Ramos (cell line): Measurements from ENCODE around the gene MED26.
"Not testable (repeated sequence)": the region's sequence is repeated elsewhere in the genome, so short reads cannot be mapped to it uniquely, and the experiment has no call there.

Experiments used
- in situ Hi-C: fragments of 300-500 bp; cut with MboI; formaldehyde crosslinking; loops from one replicate; pipeline ENCODE4 v1.14.3; 2022; ENCODE audit warnings: low sequenced_read_pairs; ENCODE audit not compliant: unreplicated experiment

The MED26 gene

DNA sequence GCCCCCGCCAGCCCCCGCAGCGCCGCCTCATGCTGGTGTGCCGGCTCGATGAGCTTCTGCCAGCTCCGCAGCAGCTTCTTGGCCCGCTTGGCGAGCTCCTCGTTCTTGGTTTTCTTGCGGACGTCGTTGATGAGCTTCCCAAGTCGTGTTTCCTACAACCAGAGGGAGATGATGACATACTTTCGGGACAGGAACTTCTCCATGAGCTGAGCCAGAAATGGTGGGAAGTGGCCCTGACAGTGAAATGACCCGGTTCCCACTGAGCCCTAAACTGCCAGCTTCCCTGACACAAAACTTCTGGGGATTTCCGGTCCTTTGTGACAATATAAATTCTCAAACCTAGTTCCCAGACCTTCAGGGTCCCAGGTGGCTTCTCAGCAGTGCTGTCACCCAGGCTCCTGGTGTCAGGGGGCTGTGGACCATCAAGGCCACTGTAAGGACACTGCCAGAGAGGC is 50.4 kb downstream of the MED26 start:
- in situ Hi-C loops, result no loop called here

DNA sequence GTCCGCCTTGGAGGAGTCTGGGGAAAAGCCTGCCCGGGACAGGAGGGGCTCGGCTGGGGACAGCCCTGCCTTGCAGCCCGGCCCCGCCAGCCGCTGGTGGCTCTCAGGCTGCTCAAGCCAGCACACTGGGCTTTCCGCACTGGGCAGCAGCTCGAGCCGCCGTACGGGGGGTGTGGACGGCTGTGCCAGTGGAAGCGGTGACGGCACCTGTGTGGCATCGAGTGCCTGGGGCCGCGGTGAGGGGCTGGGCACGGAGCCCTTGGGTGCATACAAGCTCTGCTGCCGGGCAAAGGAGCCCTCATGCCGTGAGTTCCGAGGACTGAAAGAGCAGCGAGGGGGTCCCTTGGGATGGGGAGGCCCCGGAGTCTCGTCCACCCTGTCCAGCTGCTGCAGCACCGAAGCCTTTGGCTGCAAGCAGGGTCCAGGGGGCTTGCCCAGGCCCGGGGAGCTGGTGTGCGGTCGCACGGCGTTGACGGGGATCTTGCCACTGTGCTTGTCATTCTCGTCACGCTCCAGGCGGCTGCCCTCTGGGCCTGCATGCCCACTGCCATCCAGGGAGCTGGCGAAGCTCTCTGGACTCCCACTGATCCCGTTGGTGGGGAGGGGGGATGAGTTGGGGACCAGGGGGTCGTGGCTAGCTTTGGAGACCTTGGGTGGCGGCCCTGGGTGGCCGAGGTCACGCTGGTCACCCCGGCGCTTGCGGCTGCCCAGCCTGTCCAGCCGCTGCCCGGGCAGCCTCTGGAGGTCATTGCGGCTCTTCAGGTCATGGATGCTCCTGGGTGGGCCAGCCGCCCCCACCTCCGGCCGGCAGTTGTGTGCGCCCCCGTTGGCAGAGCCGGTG is 51.1 kb downstream of the MED26 start:
- in situ Hi-C loops, result no loop called here

GRCh38 chr19:16575861-16576689 is 51.9 kb downstream of the MED26 start:
- in situ Hi-C loops, result no loop called here

GRCh38 chr19:16575282-16575681 is 52.7 kb downstream of the MED26 start:
- in situ Hi-C loops, result no loop called here

- in situ Hi-C loops, result no loop called here
These were observed 54.1 kb downstream of the MED26 start for GRCh38 chr19:16573925-16574324.

- in situ Hi-C loops, result no loop called here
These were observed 54.7 kb downstream of the MED26 start for GRCh38 chr19:16573296-16573695.

DNA sequence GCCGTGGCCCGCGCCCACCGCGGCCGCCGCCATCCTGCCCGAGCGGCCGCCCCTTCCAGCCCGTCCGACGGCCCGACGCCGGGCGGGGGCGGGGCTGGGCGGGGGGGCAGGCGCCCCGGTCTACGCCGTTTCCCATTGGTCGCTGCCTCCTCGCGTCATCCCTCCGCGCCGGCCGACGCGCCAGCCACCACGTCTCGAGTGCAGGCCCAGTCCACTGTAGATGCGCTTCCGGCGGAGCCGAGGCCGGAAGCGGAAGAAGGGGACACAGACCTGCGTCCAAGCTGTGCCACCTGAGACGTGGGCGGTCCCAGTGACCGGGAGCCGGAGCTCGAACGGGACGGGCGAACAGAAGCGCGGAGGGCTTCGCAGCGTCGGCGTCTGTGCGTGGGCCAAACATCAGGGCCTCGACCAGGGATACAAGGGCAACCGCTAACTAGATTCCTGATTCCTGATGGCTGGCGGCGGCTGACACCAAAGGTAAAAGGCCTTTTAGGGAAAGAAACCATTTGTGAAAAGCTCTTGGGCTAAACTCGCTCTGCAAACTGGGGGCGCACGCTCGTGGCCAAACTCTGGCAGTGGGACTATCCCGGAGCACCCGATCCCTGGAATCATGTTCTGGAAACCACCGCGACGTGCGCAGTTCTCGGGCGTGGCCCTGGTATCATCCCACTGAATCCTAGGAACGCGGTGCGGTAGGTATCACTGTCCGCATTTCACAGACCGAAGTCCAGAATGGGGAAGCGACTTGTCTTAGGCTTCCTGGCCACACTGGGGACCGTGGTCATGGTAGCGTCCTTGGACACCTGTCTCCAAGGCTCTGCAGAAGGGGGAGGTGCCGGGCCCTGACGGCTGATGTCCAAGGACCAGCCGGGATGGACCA is 55.4 kb downstream of the MED26 start, which contains the start of gene SLC35E1:
SLC35E1 (minus strand) TSS at position 84 of the 880 bp plus-strand sequence; CDS start at position 33, 51 bp downstream.
- in situ Hi-C loops, result no loop called here

DNA sequence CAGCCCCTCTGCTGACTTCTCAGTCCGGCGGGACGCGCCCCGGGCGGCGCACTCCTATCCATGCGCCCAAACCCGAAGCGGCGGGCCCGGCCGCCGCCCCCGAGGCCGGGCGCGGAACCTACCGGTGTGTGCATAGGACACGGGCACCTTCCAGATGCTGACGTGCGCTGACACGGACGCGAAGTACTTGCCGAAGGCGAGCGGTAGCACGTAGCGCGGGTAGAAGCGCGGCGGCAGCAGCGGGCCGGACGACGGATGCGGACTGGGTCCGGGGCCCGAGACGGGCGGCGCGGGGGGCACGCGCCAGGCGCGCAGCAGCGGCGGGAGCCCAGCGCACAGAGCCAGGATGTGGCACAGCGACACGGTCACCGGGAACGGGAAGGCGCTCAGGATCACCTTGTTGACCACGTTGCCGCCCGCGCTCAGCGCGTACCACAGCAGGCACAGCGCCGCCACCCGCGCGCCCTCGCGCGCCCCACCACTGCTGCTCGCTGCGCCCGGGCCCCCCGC is 56.1 kb downstream of the MED26 start:
- in situ Hi-C loops, result no loop called here

DNA sequence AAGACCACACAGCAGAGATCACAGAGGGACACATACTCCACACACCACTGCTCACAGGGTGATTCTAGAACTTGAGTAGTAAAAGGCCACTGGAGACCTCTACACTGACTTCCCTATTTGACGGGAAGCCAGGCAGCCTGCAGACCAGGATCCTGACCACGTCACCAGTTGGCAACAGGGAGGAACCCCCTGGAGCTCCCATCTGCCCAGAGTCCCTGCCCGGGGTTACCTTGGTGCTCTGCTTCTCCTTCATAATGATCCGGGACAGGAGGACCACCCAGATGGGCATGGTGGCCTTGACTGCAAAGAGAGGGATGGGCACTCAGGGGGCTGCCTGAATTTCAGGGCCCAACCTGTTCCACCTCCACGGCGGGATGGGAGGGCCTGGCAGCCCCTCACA is 56.7 kb downstream of the MED26 start:
- in situ Hi-C loops, result no loop called here

DNA sequence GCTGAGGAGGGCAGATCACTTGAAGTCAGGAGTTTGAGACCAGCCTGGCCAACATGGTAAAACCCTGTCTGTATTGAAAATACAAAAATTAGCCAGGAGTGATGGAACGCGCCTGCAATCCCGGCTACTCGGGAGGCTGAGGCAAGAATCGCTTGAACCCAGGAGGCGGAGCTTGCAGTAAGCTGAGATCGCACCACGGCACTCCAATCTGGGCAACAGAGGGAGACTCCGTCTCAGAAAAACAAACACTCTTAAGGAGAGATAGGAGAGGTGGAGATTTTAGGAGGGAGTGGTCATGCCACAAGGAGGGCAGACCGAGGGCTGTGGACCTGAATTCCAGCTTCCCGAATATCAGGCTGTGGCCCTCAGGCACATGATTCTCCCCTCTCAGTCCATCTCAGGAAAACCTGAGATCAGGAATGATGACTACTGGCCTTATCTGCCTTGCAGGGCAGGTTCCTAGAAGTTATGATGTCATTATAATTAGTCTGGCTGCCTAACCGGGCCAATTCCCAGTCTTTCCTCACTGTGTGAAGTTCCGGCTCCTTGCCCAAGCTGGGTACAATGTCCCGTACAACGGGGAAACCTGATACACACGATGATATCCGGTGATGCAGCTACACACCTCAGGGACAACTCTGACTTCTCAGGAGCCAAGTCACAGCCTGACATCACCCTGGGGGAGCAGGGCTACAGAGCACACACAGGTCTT is 58.2 kb downstream of the MED26 start:
- in situ Hi-C loops, result no loop called here

GRCh38 chr19:16566702-16567101 is 61.3 kb downstream of the MED26 start:
- in situ Hi-C loops, result no loop called here

- in situ Hi-C loops, result no loop called here
These were observed 61.8 kb downstream of the MED26 start for GRCh38 chr19:16566161-16566560.

GRCh38 chr19:16564842-16565241 is 63.2 kb downstream of the MED26 start:
- in situ Hi-C loops, result no loop called here

DNA sequence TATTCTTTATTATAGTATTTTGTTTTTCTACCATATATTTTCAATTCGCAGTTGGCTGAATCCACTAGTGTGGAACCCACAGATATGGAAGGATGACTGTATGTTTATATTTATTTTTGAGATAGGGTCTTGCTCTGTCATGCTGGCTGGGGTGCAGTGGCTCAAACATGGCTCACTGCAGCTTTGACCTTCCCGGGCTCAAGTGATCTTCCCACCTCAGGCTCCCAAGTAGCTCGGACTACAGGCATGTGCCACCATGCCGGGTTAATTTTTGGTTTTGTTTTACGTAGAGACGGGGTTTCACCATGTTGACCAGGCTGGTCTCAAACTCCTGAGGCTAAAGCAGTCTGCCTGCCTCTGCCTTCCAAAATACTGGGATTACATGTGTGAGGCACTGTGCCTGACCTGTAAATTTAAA is 65.4 kb downstream of the MED26 start:
- in situ Hi-C loops, result no loop called here

GRCh38 chr19:16561382-16561781 is 66.6 kb downstream of the MED26 start:
- in situ Hi-C loops, result no loop called here

DNA sequence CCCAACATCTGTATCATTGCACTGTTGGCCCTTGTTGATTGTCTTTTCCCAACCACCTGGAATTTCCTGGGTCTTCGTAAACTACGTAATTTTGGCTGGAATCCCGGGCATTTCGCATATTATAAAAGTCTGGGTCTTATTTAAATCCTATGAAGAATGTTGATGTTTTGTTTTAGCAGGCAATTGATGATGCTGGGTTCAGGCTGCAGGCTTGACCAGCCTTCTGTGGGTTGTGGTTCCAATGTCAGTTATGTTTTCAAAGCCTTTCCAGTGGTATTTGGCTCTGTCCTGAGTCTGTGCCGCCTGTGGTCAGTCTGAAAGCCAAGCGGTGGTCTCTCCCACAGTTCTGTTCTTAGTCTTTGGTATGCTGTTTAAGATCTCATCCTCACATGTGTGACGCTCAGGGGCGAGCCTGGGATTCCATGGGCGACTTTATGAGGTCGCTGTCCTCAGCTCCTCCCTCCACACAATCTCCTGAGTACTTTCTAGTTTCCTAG is 68.2 kb downstream of the MED26 start:
- in situ Hi-C loops, result no loop called here

GRCh38 chr19:16554776-16555175 is 73.2 kb downstream of the MED26 start:
- in situ Hi-C loops, result no loop called here

- in situ Hi-C loops, result not testable (repeated sequence)
These were observed 76.1 kb downstream of the MED26 start for GRCh38 chr19:16551902-16552301.

DNA sequence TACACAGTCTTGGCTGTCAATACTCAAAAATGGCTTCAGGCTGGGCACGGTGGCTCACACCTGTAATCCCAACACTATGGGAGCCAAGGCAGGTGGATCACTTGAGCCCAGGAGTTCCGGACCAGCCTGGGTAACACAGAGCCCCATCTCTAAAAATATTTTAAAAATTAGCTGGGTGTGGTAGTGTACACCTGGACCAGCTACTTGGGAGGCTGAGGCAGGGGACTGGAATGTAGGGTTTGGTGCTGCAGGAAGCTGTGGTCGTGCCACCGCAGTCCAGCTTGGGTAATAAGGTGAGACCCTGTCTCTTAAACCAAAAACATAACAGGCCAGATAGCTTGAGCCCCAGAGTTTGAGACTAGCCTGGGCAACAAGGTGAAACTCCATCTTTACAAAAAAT is 79.0 kb downstream of the MED26 start:
- in situ Hi-C loops, result no loop called here
